Activated CD4-positive, CD25-positive, alpha-beta regulatory T cell treated with anti-CD3 and anti-CD28 coated beads, Interleukin-2, amount 50 U/mL, for 72 hours (primary cell): Measurements from ENCODE around the gene RELN.
"Not testable (repeated sequence)": the region's sequence is repeated elsewhere in the genome, so short reads cannot be mapped to it uniquely, and the experiment has no call there.

Experiments
- DNase-seq: peaks from one replicate; pipeline ENCODE4 v3.0.0; 2021

Gene RELN

GRCh38 chr7:103541026-103541425, 448.4 kb downstream of the RELN start:
- DNase-seq, result no peak

- DNase-seq, result no peak
Observed at GRCh38 chr7:103540338-103540737, 449.1 kb downstream of the RELN start.

DNA sequence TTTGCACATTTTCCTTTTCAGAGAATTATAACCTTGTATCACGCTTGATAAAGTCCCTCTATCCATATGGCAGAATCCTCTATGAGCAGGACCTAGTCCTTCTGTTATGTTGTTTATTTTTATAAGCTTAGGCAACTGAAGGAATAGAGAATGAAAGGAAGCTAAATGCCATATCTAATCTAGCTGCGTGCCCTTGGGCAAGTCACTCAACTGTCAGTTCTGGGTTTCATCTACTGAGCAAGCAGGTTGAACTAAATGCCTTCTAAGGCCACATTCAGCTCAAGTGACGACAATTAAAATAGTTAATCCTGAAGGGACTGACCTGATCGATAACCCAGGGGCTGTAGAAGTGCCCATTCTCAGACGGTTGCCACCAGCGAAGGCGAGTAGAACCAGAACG, 449.6 kb downstream of the RELN start:
- no peak for DNase-seq

- no peak for DNase-seq
Observed at GRCh38 chr7:103538964-103539709, 450.3 kb downstream of the RELN start.

- DNase-seq, result no peak
Observed at GRCh38 chr7:103533761-103534160, 455.7 kb downstream of the RELN start.

DNA sequence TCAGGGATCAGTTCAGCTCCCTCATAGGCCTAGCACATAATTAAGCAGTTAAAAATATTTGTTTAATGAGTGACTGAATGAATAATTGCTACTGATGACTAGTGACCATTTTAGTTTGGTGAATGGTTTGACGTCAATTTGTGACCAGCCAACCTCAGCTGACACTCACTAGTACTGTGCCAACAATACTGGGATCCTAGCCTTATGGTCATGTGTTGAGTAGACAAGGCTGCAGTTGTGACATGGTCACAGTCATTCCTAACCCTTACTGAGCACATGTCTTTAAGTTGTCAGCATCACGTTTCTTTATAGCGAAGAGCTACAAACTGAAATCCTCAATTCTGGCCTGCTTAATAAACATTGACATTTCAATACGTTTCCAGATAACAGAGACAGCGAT, 456.5 kb downstream of the RELN start:
- DNase-seq, result no peak

- DNase-seq, result no peak
Observed at GRCh38 chr7:103528152-103528551, 461.3 kb downstream of the RELN start.

DNA sequence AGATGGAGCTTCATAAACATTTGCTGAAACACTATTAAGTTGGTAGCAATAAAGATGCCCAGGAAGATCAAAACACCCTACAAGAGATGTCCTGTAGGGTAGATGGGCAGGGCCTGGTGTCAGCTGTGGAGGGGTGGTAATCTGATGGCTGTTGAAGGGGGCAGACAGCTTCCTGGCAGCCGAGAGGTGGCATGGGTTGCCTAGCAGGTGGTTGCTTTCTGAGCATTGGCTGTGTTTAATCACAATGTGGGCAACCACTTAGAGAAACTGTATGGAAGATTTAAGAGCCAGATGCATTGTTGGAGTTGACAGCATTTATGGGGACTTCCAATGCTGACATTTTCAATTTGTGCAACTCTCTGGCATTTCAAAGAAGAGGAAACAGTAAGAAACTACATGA, 463.5 kb downstream of the RELN start:
- no peak for DNase-seq

- no peak for DNase-seq
Observed at GRCh38 chr7:103524042-103524907, 465.2 kb downstream of the RELN start.

GRCh38 chr7:103521937-103522336, 467.5 kb downstream of the RELN start:
- DNase-seq, result no peak

- DNase-seq, result no peak
Observed at GRCh38 chr7:103504505-103505135, 484.8 kb downstream of the RELN start.

- DNase-seq, result no peak
Observed at GRCh38 chr7:103501206-103501605, 488.3 kb downstream of the RELN start.

- DNase-seq, result no peak
Observed at GRCh38 chr7:103499976-103500375, 489.5 kb downstream of the RELN start.

DNA sequence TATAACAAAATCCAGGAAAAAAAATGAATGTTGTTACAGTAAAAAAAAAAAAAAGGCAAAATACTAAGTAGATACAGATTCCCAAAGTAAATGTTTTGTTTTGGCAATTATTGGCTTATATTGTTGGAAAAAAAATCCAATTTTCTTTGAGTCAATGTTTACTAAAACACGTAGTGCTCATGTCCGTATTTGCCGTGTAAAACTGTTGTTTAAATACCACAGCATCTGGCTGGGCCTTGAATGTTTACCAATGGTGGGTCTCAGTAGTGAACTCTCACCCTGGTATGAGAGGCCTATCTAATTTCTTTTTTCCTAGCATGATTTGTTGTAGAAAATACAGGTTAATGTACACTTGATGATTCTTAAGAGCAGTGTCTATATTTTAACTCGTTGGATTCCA, 502.0 kb downstream of the RELN start:
- no peak for DNase-seq

DNA sequence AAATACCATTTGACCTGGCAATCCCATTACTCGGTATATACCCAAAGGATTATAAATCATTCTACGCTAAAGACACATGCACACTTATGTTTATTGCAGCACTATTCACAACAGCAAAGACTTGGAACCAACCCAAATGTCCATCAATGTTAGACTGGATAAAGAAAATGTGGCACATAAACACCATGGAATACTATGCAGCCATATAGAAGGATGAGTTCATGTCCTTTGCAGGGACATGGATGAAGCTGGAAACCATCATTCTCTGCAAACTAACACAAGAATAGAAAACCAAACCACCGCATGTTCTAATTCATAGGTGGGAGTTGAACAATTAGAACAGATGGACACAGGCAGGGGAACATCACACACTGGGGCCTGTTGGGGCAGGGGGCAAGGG, 502.6 kb downstream of the RELN start:
- not testable (repeated sequence) for DNase-seq

GRCh38 chr7:103480771-103481170, 508.7 kb downstream of the RELN start:
- no peak for DNase-seq

DNA sequence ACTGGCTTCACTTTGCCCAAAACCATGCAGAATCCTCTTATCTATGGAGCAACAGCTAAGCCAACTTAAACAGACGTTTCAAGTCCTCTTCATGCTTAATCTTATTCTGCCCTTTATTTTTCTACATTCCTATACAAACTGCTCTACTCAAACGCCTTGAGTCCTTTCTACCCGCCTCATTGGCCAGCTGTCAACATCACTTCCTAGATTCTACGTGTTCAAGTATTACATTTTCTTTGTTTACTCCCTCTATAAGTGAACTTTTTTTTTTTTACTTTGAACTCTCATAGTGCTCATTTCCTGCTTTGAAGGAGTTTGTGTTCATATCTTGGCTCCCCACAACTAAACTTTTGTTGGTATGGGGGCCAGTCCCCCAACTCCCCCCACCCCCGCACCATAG, 514.5 kb downstream of the RELN start:
- no peak for DNase-seq

DNA sequence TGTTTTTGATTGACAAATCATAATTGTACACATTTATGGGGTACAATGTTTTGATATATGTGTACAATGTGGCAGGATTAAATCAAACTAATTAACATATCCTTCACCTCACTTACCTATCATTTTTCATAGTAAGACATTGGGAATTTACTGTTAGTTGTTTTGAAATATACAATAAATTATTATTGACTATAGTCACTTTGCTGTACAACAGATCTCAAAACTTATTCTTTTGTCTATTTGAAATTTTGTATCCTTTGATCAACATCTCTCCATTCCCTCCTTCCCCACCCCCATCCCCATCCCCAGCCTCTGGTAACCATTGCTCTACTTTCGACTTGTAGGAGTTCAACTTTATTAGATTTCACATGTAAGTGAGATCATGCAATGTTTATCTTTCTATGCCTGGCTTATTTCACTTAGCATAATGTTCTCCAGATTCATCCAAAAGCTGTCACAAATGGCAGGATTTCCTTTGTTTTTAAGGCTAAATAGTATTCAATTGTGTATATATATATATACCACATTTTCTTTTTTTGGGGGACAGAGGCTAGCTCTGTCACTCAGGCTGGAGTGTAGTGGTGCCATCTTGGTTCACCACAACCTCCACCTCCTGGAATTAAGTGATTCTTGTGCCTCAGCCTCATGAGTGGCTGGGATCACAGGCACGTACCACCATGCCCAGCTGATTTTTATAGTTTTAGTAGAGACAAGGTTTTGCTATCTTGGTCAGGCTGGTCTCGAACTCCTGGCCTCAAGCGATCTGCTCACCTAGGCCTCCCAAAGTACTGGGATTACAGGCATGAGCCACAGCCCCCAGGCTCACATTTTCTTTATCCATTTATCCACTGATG, 520.1 kb downstream of the RELN start:
- DNase-seq, result no peak

DNA sequence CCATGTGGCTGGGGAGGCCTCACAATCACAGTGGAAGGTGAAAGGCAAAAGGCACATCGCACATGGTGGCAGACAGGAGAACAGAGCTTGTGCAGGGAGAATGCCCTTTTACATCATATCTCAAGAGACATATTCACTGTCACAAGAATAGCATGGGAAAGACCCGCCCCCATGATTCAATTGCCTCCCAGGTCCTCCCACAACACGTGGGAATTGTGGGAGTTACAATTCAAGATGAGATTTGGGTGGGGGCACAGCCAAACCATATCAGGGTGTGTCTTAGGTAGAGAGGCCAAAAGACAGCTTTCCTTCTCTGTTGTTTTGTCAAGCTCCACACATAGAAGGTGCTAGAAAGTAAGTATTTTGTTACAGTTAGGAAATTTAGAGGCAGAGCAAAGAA, 522.6 kb downstream of the RELN start:
- no peak for DNase-seq

DNA sequence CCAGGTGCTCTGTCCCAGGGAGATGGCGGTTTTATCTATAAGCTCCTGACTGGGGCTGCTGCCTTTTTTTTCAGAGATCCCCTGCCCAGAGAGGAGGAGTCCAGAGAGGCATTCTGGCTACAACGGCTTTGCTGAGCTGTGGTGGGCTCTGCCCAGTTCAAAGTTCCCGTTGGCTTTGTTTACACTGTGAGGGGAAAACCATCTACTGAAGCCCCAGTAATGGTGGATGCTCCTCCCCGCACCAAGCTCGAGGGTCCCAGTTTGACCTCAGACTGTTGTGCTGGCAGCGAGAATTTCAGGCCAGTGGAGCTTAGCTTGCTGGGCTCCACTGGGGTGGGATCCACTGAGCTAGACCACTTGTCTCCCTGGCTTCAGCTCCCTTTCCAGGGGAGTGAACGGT, 527.1 kb downstream of the RELN start:
- DNase-seq, result no peak

- no peak for DNase-seq
Observed at GRCh38 chr7:103447073-103447960, 542.1 kb downstream of the RELN start.

- peak; percentile 32 for DNase-seq
Observed at GRCh38 chr7:103446049-103446520, 543.4 kb downstream of the RELN start, which contains the start of gene SLC26A5. Gene SLC26A5, minus strand, starts transcription at chr7:103446207. Its CDS starts 24,693 bp downstream, at chr7:103421514.
